Dermis microvascular lymphatic vessel endothelial cell (primary cell): ENCODE measurements around the gene RLBP1. TPM values are rescaled to one million over a fixed set of nuclear protein-coding genes. Genes with fewer than 3 reads are reported as not detected.

ENCODE experiments used
- DNase-seq, 2 donors: peaks; one replicate each; pipeline versions ENCODE4 v3.0.0 to v3.0.0-alpha.2; 2010; ENCODE audit warnings: low read depth in 2 of 2
- total RNA-seq: library from RNA; depleted of rRNA; stranded (reverse); fragments of >200 nt; gene quantifications from 2 replicates; pipeline ENCODE4 v1.2.1, GENCODE V29; 2014

Gene RLBP1
- total RNA-seq, 1 donor from 2014 or later = not detected

DNA sequence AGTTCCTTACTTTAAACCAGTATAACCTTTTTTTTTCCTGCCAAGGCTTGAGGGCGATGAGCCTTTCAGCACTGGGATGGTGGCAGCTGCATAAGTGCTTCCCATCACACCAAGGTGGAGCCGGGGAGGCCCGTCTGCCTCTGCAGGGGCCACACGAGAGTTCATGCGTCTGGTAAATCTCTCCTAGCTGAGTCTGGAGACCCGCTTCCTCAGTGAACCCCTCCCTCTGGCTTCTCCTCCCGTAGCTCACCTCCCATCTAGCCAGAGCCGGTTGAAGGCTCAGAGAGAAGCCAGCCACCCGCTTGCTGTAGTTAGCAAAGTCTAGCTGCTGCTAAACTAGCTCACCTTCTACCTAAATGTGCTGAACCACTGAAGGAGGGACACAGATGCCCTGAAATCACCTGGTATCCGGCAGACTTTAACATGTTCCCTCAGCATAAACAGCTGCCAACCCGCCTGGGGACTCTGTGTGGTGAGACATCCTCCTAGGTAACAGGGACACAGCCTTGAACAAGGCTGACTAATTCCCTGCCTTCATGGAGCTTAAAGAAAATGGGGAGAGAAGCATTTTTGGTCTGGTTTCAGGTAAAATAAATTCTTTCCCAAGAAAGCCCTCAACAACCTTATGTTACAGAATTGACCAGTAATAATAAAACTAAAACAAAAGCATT, 42.9 kb downstream of the RLBP1 start:
- no peak for DNase-seq

DNA sequence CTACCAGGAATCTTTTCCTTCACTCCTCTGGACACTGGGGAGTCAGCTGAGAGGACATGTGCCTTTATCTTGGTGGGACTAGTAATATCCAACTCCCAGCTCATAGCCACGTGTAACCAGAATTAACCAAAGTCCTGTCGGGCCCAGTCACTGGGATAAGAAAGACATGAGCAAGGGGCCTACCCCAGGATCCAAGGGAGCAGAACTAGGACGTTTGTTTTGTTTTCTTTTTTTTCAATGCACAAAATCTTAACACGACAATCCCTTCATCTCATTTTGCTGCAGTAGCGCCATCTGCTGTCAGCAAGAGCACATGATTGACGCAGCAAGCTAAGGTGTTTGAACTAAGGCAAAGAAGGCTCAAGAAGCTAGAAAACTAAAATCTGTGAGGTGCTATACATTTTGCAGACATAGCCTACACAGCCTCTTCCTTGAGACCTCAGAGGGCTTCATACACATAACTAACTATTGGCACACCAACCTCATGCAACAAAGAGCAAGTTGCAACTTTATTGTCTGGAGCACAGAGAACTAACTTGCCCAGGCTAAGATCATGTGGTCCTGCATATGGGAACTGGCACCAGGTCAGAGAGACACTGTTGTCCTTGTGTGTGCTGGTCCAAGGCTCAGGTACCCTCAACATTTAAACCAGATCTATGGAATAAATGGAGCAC, 43.6 kb downstream of the RLBP1 start:
- DNase-seq = peak; percentile 63 to 76

DNA sequence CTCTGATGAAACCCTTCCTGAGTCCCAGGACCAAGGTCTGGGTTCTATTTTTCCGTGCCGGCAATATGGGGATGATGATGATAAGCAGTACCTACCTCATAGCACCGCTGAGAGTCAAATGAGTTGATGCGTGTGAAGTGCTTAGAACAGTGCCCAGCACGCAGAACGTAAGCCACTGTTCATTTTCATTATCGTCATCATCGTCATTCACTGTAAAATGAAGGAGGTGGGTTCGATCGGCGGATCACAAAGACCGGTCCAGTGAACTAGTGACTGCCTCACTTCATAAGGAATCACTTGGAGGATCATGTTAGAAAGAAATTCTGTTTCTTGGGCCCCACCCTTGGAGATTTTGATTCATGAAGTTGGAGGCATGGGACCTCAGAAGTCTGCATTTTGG, 44.3 kb downstream of the RLBP1 start:
- DNase-seq = no peak

DNA sequence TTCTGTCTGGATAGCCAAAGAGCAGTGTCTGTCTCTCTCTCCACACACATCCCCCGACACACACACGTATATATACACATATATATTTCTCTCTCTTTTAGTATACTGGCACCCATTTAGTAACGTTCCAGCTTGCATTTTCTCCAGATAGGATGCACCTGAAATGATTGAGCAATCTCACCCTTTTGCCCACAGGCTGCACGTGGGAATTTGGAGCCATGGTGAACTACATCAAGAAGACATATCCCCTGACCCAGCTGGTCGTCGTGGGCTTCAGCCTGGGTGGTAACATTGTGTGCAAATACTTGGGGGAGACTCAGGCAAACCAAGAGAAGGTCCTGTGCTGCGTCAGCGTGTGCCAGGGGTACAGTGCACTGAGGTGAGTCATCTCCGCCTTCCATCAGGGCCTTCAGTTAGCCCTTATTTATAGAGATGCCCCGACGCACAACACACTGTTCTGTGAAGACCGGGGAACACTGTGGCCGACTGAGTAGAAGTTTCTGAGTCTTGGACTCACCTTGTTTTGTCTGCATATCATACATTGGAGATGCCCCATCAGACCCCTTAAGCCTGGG, 45.7 kb downstream of the RLBP1 start:
- no peak for DNase-seq

DNA sequence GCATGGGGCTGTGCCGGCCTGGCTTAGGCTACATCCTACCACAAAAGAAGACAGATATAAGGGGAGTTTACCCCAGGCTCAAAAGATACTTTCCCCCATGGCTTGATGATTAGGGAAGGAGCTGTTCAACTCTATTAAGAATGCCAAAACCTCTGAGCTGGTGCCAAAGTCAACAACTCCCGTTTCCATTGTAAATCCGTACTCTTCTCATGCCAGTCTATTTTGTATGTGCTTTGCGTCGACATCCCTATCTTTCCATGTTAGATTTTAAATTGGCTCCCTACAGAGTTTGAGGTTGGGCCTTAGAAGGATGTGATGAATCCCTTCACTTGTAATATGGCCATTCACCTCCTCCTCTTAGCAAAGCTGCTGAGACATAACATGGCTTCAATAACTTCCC, 46.9 kb downstream of the RLBP1 start:
- peak in 1 of 2 donors; percentile 37 for DNase-seq

DNA sequence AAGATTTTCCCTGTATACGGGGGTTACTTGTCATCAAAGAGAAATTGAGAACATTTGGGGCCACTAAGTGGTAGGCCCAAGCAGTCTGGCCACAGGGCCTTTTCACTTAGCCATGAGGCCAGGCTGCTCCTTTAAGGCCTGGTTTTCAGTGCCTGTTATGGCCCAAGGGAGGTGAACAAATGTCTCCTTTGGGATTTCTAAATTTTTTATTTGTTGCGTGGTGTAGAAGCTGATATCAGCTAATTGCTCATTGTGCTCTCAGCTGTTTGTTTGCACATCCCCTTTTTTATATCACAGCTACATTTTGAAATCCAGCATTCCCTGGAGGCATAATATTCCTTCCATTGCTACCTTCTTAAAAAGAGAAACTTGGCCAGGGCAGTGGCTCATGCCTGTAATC, 48.5 kb downstream of the RLBP1 start:
- DNase-seq = no peak

DNA sequence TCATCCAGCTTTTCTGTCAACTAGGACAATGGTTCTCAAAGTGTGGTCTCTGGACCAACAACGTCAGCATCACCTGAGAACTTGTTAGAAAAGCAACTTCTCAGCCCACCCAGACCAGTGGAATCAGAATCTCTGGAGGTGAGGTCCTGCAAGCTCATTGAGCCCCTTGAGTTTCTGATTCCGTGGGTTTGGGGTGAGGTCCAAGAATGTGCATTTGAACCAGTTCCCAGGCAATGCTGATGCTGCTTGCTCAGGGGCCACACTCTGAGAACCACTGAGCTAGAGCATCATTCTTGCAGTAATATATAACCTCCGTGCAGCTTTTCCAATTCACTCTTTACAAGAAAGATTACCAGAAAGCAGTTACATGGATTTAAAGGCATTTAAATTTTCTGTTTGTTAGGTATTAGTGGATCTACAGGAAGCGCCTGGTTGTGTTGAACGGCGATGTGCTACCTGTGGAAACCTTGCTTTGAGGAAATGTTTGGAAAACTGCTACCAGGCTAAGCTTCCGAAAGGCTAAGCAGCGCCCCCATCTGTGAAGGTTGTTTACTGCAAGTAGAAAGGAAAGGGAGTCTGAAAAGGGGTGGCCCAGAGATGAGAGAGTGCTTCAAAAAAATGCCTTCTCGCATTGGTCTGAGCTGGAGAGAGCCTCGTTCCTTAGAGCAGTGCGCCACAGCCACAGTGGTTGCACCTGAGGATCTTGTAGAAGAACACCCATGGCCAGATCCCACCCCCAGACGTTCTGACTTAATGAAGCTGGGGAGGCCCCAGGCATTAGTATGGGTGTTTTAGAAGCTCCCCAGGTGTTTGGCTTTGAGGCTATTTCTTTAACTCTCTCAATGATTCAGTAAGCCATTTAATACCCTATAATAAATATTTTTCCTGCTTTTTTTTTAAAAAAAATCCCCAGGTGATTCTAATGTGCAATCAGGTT, 50.0 kb downstream of the RLBP1 start:
- peak; percentile 52 to 67 for DNase-seq

DNA sequence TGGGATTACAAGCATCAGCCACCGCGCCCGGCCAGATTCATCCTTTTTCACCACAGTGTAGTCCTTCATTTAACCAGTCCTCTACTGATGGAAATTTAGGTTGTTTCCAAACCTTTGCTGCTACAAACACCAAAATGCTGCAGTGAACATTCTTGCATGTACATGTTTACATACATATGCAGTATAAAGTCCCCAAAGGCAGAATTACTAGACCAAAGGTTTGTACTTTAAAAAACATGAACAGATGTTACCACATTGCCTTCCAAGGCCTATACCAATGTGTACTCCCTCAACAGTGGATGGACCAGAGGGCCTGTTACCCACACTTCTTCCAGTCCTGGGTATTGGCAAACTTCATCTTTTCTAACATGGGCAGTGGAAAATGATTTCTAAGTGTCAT, 51.0 kb downstream of the RLBP1 start:
- DNase-seq = no peak

DNA sequence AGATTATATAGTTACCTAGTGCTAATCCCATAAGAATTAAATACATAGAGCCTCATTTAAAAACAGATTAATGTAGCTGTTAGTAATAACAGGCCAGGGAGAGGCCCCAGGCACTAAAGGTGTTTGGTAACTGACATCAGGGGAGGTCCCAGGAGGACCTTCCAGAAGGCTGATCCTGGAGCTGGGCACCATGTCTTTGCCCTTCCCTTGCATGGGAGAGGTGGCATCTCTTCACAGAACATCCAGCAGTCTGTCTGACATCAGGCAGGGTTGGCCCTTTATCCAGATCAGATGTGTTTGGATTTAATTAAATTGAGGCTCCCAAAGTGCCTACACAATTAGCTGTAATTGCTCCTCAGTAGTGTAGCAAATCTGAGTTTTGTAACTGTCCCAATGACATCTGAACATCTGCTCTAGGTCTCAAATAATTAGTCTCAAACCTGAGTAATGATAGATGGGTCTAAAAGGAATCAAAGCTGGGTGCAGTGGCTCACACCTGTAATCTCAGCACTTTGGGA, 53.0 kb downstream of the RLBP1 start:
- no peak for DNase-seq

DNA sequence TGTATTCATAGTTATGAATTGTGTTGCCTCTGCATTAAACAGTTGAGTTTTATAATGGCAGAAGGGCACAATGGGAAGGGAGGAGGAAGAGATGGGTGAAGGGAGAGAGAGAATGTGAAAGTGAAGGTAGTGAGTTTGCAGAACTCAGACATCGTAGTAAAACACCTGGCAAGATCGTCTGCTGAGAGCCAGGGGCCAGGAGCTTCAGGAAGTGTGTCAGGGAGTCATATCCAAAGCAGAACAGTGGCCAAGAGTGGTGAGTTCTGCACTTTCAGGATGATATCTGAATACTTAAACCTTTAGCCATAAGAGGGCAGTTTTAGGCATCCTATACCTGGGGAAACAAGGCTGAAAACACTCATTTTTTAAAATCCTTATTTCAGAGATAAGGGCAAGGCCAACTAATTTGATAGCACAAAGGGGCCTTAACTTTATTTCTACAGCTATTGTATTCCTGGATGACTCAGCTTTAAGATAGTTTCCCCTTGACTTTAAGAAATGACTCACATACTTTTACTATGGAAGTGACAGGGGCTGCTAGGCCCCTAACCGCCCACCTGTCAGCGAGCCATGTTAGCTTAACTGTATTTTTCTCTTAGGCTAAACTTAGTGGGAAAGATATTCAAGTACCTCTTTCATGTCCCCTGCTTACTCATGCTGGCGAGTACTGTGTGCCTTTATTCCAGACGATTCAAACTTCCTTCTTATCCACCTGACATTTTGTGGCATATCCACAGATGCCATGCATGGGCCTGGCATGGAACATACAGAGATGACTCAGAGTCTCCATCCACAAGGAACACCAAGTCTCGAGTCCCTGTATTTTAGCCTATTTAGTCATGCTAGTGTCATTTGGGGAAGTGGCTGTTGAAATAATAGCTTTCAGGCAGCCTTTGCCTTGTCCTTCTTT, 53.9 kb downstream of the RLBP1 start:
- DNase-seq = peak in 1 of 2 donors; percentile 82

DNA sequence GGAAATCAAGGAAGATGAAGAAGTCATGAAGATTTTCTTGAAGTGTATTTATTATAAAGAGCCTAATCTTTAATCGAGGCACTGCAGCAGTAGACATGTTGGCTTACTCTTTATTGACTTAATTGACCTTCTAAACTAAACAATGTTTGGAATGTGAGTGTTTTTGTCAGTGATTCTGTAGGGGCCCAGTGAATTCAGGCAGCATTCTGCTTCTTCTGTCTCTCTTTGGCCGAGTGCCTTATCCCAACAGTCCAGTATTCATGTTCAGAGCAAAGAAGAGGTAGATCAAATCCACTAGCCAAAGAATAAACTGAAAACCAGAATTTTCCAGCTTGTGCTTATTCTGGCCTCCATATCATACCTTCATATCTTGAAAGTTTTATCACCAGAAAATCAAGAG, 55.7 kb downstream of the RLBP1 start:
- peak in 1 of 2 donors; percentile 39 for DNase-seq

DNA sequence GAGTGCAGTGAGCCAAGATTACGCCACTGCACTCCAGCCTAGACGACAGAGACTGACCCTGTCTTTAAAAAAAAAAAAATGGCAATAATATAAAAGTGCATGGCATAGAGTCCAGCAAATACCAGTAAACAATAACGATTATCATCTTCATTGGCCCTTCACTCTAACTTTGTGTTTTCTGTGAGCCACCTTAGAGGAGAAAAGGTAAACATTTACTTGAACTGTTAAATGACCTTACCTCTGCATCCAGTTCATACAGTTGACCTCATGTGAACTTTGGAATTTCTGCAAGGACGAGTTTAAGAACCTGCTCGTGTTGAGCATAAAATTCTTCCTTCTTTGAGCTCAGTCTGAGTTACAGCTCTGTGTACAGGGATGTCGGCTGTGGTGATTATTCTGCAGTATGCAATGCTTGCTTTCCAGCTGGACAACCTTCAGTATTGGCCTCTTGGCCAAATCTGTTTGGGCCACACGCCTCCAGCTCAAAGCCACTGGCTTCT, 56.6 kb downstream of the RLBP1 start:
- DNase-seq = no peak

DNA sequence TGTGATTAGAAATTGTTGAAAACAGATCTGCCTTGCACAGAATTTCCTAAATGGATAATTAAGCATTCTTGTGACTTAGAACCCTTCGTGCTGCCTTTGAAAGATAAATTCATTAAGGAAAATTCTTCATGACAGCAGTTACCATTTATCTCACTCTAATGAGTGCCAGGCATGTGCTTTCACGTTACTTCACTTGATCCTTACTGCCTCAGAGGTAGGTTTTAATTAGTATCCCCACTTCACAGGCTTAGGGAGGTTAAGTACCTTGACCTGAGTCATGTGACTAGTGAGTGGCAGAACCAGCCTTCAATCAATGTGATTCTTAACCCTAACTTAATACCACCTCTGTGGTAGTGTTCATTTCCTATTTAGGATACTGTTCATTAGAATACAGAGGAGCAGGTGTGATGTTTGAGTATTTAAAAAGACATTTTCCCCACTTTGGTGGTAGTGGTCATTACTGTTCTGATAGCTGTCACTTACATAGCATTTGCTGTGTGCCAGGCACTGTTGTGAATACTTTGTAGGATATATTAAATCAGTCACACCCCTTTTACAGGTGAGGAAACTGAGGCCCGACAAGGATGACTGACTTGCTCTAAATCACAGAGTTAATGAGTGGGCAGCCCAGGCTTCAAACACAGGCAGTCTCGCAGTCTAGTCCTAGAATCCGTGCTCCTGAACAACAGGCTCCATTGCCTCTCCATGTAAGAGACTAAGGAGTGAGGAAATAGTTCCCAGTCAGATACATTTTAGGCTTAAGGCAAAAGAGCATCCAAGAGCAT, 57.9 kb downstream of the RLBP1 start:
- no peak for DNase-seq

DNA sequence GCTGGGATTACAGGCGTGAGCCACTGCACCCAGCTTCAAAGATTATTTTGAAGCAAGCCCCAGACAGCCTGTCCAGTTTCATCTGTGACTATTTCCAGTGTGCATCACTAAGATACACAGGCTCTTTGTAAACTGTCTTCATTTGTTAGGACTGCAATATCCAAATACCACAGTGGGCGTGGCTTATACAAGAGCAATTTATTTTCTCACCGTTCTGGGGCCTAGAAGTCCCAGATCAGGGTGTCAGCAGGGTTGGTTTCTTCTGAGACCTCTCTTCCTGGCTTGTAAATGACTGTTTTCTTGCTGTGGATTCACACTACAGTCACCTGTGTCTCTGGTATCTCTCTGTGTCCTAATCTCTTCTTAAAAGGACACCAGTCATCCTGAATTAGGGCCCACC, 59.7 kb downstream of the RLBP1 start:
- DNase-seq = no peak

Other genes starting within 250 kb of the RLBP1 start
- 32.1 and 47.9 TPM in 2 replicates for gene ABHD2, start 133.1 kb downstream of the RLBP1 start, total RNA-seq
- 19.3 and 33.6 TPM in 2 replicates for gene FANCI, start 22.4 kb upstream of the RLBP1 start, total RNA-seq
- gene POLG, start 113.2 kb upstream of the RLBP1 start, total RNA-seq = 53.5 and 67.1 TPM in 2 replicates